Panc1 (cell line): ENCODE measurements around the gene GRM1.

ENCODE experiments used
- CTCF ChIP-seq: fragments of 450-650 bp; IDR thresholded peaks from 2 replicates; pipeline ENCODE4 v1.5.1; 2017; ENCODE audit warnings: mild to moderate bottlenecking
- POLR2AphosphoS5 ChIP-seq: IDR thresholded peaks from 2 replicates; pipeline ENCODE4 v1.6.1; 2012; ENCODE audit warnings: mild to moderate bottlenecking, low read depth, low read length, moderate library complexity
- REST ChIP-seq, 2 experiments: IDR thresholded peaks; 2 replicates each; pipeline ENCODE4 v1.6.1; 2011 to 2012; ENCODE audit warnings: low read depth in 2 of 2, control low read depth in 1 of 2, low read length in 1 of 2, mild to moderate bottlenecking in 1 of 2, moderate library complexity in 1 of 2; ENCODE audit not compliant: insufficient read depth in 1 of 2

GRCh38 chr6:146282837-146283236 is 254.0 kb downstream of the GRM1 start:
- TF ChIP-seq POLR2AphosphoS5 (no peak), CTCF (no peak), REST (IDR thresholded peaks at IDR 0.05; ENCODE audit: insufficient read depth in 1 of 2, low read depth in 2 of 2, low read length in 1 of 2) (no peak)
